ENCODE measurements around the gene SLC45A3.

GRCh38 chr1:205710201-205711062 is 30.1 kb upstream of the SLC45A3 start:
- TF ChIP-seq SIN3A (IDR thresholded peaks at IDR 0.05; ENCODE audit: borderline replicate concordance, insufficient read depth, low read length), result no peak
- TF ChIP-seq, protein P1, sequence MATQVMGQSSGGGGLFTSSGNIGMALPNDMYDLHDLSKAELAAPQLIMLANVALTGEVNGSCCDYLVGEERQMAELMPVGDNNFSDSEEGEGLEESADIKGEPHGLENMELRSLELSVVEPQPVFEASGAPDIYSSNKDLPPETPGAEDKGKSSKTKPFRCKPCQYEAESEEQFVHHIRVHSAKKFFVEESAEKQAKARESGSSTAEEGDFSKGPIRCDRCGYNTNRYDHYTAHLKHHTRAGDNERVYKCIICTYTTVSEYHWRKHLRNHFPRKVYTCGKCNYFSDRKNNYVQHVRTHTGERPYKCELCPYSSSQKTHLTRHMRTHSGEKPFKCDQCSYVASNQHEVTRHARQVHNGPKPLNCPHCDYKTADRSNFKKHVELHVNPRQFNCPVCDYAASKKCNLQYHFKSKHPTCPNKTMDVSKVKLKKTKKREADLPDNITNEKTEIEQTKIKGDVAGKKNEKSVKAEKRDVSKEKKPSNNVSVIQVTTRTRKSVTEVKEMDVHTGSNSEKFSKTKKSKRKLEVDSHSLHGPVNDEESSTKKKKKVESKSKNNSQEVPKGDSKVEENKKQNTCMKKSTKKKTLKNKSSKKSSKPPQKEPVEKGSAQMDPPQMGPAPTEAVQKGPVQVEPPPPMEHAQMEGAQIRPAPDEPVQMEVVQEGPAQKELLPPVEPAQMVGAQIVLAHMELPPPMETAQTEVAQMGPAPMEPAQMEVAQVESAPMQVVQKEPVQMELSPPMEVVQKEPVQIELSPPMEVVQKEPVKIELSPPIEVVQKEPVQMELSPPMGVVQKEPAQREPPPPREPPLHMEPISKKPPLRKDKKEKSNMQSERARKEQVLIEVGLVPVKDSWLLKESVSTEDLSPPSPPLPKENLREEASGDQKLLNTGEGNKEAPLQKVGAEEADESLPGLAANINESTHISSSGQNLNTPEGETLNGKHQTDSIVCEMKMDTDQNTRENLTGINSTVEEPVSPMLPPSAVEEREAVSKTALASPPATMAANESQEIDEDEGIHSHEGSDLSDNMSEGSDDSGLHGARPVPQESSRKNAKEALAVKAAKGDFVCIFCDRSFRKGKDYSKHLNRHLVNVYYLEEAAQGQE (IDR thresholded peaks at IDR 0.05; ENCODE audit: insufficient read depth in 1 of 2, low read depth in 2 of 2, low read length in 2 of 2), result no peak
